T-helper 1 cell treated with Interleukin-12 subunit alpha and Interleukin-12 subunit beta and Interleukin-4 antibody, amounts not matched to agents 30 ng/mL and 1 ng/mL, for 36 hours (primary cell): ENCODE data around the gene RAB9A. TPM values are rescaled to one million over a fixed set of nuclear protein-coding genes. Genes with fewer than 3 reads are reported as not detected.
"Not testable (repeated sequence)": the region's sequence is repeated elsewhere in the genome, so short reads cannot be mapped to it uniquely, and the experiment has no call there.

Source experiments
- intact Hi-C: fragments of 100-400 bp; cut with micrococcal nuclease; formaldehyde crosslinking; loops from one replicate; pipeline ENCODE4 v1.15.1; 2024
- total RNA-seq: library from RNA; stranded (reverse); gene quantifications from 2 replicates; pipeline ENCODE4 v1.2.3, GENCODE V29; 2022

The RAB9A gene
- total RNA-seq, 1 donor from 2014 or later, result 12.5 TPM

- intact Hi-C loops, result no loop called here
Measured at GRCh38 chrX:13699183-13699826, 10.4 kb downstream of the RAB9A start.

- intact Hi-C loops, result no loop called here
Measured at GRCh38 chrX:13700380-13700779, 11.5 kb downstream of the RAB9A start.

- intact Hi-C loops, result no loop called here
Measured at GRCh38 chrX:13702111-13702789, 13.3 kb downstream of the RAB9A start.

GRCh38 chrX:13703135-13703534, 14.2 kb downstream of the RAB9A start:
- intact Hi-C loops, result no loop called here

GRCh38 chrX:13703589-13703988, 14.7 kb downstream of the RAB9A start:
- intact Hi-C loops, result no loop called here

- intact Hi-C loops, result no loop called here
Measured at GRCh38 chrX:13711141-13711540, 22.2 kb downstream of the RAB9A start.

GRCh38 chrX:13716455-13716854, 27.5 kb downstream of the RAB9A start:
- intact Hi-C loops, result no loop called here

GRCh38 chrX:13716905-13717304, 28.0 kb downstream of the RAB9A start:
- intact Hi-C loops, result loop anchor here (1.0 kb wide), 1 partner anchor 8 kb away; no protein-coding TSS in a partner anchor

- intact Hi-C loops, result loop anchor here (1.0 to 2.0 kb wide), 2 partner anchors 7 to 15 kb away; no protein-coding TSS in a partner anchor
Measured at GRCh38 chrX:13717700-13718472, 29.0 kb downstream of the RAB9A start.

- intact Hi-C loops, result loop anchor here (2.0 kb wide), 1 partner anchor 13 kb away; no protein-coding TSS in a partner anchor
Measured at GRCh38 chrX:13719192-13719856, 30.4 kb downstream of the RAB9A start.

- intact Hi-C loops, result no loop called here
Measured at GRCh38 chrX:13721371-13721770, 32.4 kb downstream of the RAB9A start.

GRCh38 chrX:13721819-13722519, 33.0 kb downstream of the RAB9A start:
- intact Hi-C loops, result no loop called here

- intact Hi-C loops, result loop anchor here (1.0 to 2.0 kb wide), 3 partner anchors 8 to 36 kb away; partner anchors contain the start of genes OFD1, RAB9A and TRAPPC2
Measured at GRCh38 chrX:13724878-13725277, 36.0 kb downstream of the RAB9A start.

GRCh38 chrX:13726583-13726982, 37.7 kb downstream of the RAB9A start:
- intact Hi-C loops, result not testable (repeated sequence)

- intact Hi-C loops, result loop anchor here (5.0 to 10.0 kb wide), 4 partner anchors 638 to 1944 kb away; partner anchors contain the start of genes FANCB, MOSPD2 and PRPS2
Measured at GRCh38 chrX:13730523-13730922, 41.6 kb downstream of the RAB9A start.

GRCh38 chrX:13732246-13733067, 43.5 kb downstream of the RAB9A start:
- intact Hi-C loops, result loop anchor here (2.0 to 10.0 kb wide), 5 partner anchors 14 to 1942 kb away; partner anchors contain the start of genes FANCB, MOSPD2 and PRPS2

GRCh38 chrX:13733506-13733905, 44.6 kb downstream of the RAB9A start:
- intact Hi-C loops, result loop anchor here (2.0 to 10.0 kb wide), 5 partner anchors 15 to 1941 kb away; partner anchors contain the start of genes FANCB, MOSPD2 and PRPS2

- intact Hi-C loops, result loop anchor here (1.0 to 10.0 kb wide), 13 partner anchors 8 to 1976 kb away; partner anchors contain the start of genes FANCB, GEMIN8, MOSPD2 and MSL3
Measured at GRCh38 chrX:13734278-13735172, 45.6 kb downstream of the RAB9A start, which contains the start of the genes OFD1 and TRAPPC2. Gene OFD1 (plus strand): TSS chrX:13734748. CDS start chrX:13735072, 324 bp downstream. Gene TRAPPC2 (minus strand): TSS chrX:13734620. CDS start chrX:13719963, 14,657 bp downstream.
